ES-I3 (cell line): Measurements from ENCODE around the gene NAT14.
"Not testable (repeated sequence)": the region's sequence is repeated elsewhere in the genome, so short reads cannot be mapped to it uniquely, and the experiment has no call there.

ENCODE experiments used
- H3K36me3 ChIP-seq: 2 replicates; pipeline ENCODE4 v1.6.1; 2013; ENCODE audit warnings: mild to moderate bottlenecking, low read length, control low read depth, moderate library complexity; ENCODE audit not compliant: insufficient read depth
- H3K4me1 ChIP-seq: 2 replicates; pipeline ENCODE4 v1.6.1; 2013; ENCODE audit warnings: mild to moderate bottlenecking, control low read depth, low read length; ENCODE audit not compliant: insufficient read depth
- H3K9ac ChIP-seq: 2 replicates; pipeline ENCODE4 v1.6.1; 2013; ENCODE audit warnings: low read depth, mild to moderate bottlenecking, low read length, moderate library complexity
- H3K9me3 ChIP-seq: 2 replicates; pipeline ENCODE4 v1.6.1; 2013; ENCODE audit warnings: mild to moderate bottlenecking, low read length, moderate library complexity; ENCODE audit not compliant: control insufficient read depth, insufficient read depth

Gene NAT14

GRCh38 chr19:55447421-55448174 lies 37.4 kb upstream of the NAT14 start:
- no peaks in the 10 kb centered on the region for H3K9me3 ChIP-seq
- no peaks in the 10 kb centered on the region for H3K36me3 ChIP-seq
- H3K9ac ChIP-seq = no peak overlapping the region
- H3K4me1 ChIP-seq = no peaks in the 10 kb centered on the region

GRCh38 chr19:55448175-55448490 lies 36.9 kb upstream of the NAT14 start:
- not testable (repeated sequence) for H3K36me3 ChIP-seq, H3K4me1 ChIP-seq, H3K9me3 ChIP-seq, H3K9ac ChIP-seq

DNA sequence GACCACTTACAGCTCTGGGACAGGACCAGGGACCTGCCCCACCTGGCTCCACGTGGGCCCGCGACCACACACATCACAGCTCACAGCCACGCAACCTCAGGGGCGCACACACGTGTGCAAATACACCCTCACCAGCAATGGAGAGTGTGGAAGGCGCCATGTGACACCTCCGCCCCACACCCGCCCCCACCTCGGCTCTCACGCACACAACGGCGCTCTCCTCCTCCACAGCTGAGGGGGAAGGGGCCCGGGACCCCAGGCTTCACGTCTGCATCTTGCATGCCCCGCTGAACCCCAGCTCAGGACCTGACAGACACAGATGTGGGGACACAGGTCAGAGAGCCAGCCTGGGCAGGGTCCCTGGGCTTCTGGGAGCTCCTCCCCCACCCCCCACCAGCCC lies 35.5 kb upstream of the NAT14 start:
- Histone ChIP-seq H3K9me3 (no peaks in the 10 kb centered on the region), H3K36me3 (no peaks in the 10 kb centered on the region), H3K9ac (no peak overlapping the region), H3K4me1 (no peaks in the 10 kb centered on the region)

DNA sequence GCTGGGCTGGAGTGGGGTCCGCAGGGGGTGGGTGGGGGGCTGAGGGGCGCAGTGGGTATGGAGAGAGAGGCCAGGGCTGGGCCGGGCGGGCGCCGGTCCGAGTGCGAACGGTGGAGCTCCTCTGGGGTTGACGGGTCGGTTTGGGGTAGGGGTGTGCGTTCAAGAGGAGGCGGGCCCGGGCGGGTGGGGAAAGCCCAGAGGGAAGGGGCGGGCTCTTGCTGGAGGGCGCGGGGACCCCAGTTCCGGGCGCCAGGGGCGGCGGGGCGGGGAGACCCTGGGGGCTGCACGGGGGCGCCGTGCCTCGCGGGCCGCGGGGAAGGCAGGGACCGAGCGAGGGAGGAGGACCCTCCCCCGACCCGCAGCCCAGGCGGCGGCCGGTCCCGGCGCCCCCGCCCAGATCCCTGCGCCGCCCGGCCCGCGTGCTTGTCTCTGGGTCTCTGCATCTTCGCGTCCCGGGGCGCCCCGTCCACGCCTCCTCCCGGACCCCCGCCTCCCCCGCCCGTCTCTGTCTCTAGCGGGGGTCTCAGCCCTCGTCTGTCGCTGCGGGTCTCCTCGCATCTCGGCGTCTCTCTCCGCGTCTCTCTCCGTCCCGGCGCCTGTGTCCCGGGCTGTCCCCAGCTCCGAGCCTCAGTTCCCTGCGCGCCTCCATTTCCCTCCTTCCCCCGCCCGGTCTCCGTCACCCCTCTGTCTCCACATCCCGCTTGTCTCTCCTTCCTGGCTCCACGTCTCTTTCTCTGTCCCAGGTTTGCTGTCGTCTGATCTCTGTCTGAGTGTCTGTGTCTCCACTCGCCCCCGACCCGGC lies 33.6 kb upstream of the NAT14 start:
- Histone ChIP-seq H3K36me3 (no peaks in the 10 kb centered on the region), H3K9ac (peak overlapping the region; percentile 38; the same call in 1 of the 2 replicates), H3K9me3 (no peaks in the 10 kb centered on the region), H3K4me1 (no peaks in the 10 kb centered on the region)

GRCh38 chr19:55451965-55452748 lies 32.8 kb upstream of the NAT14 start:
- no peaks in the 10 kb centered on the region for H3K9me3 ChIP-seq
- no peaks in the 10 kb centered on the region for H3K4me1 ChIP-seq
- no peaks in the 10 kb centered on the region for H3K36me3 ChIP-seq
- H3K9ac ChIP-seq = peak overlapping the region; percentile 16; the same call in 1 of the 2 replicates

- H3K9ac ChIP-seq = peak overlapping the region; percentile 16; the same call in 1 of the 2 replicates
- no peaks in the 10 kb centered on the region for H3K36me3 ChIP-seq
- H3K9me3 ChIP-seq = no peaks in the 10 kb centered on the region
- H3K4me1 ChIP-seq = no peaks in the 10 kb centered on the region
Observed at GRCh38 chr19:55452749-55453346, 32.1 kb upstream of the NAT14 start.

DNA sequence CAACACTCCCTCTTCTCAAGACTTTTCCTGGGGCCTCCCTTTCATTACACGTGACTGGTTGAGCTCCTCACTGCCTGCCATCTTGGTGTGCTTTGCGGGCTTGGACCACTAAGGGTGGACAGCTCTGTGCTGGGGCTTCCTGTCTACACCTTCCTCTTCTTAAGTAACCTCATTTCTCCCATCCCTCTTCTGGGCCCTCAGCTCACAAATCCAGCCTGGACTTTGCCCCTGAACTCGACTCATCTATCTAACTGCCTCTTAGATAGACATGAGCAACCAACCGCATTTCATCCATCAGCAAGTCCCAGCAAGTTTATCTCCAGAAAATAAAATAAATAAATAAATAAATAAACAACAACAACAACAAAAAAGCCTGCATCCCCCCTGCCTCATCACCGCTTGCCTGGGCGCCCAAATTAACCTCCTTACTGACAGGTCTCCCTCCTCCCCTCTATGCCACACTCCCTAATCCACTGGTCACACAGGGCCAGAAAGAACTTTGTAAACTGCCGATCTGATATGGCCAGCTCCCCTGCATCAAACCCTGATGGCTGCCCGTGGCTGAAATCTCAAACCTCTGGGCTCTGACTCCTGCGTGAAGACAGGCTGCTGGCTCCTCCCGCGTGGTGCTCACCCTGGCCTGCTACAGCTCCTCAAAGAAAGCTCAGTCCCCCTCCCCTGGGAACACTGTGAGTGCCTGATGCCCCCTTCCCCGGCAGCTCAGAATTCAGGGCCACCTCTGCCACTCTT lies 31.3 kb upstream of the NAT14 start:
- H3K36me3 ChIP-seq = no peaks in the 10 kb centered on the region
- no peaks in the 10 kb centered on the region for H3K9me3 ChIP-seq
- H3K9ac ChIP-seq = no peak overlapping the region
- peaks cover 4% of the 10 kb centered on the region; the same call in 1 of the 2 replicates for H3K4me1 ChIP-seq

GRCh38 chr19:55454787-55455243 lies 30.2 kb upstream of the NAT14 start:
- Histone ChIP-seq H3K4me1 (peaks cover 5% of the 10 kb centered on the region), H3K36me3 (no peaks in the 10 kb centered on the region), H3K9me3 (no peaks in the 10 kb centered on the region), H3K9ac (no peak overlapping the region)

DNA sequence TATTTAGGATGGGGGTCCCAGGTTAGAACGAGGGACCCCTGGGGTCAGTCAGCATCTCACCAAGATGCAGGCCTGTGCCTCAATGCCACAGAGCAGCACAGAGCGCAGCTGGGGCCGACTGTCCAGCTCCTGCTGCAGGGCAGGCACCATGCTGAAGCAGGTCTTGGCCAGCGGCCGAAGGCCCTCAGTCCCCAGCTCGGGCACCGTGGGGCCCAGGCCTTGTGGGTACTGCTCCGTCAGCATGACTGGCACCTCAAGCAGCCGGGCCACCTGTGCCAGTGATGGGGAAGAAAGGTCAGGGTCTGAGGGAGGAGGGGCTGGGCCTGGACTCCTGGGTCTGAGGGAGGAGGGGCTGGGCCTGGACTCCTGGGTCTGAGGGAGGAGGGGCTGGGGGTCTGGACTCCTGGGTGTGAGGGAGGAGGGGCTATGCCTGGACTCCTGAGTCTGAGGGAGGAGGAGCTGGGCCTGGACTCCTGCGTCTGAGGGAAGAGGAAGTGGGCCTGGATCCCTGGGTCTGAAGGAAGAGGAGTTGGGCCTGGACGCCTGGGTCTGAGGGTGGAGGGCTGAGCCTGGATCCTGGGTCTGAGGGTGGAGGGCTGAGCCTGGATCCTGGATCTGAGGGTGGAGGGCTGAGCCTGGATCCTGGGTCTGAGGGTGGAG lies 29.3 kb upstream of the NAT14 start:
- Histone ChIP-seq H3K36me3 (no peaks in the 10 kb centered on the region), H3K4me1 (peaks cover 12% of the 10 kb centered on the region), H3K9ac (no peak overlapping the region), H3K9me3 (no peaks in the 10 kb centered on the region)

- Histone ChIP-seq H3K9me3 (no peaks in the 10 kb centered on the region), H3K9ac (no peak overlapping the region), H3K4me1 (peaks cover 12% of the 10 kb centered on the region), H3K36me3 (no peaks in the 10 kb centered on the region)
Observed at GRCh38 chr19:55456347-55456746, 28.6 kb upstream of the NAT14 start.

GRCh38 chr19:55457683-55458457 lies 27.1 kb upstream of the NAT14 start:
- Histone ChIP-seq H3K9ac (no peak overlapping the region), H3K36me3 (no peaks in the 10 kb centered on the region), H3K4me1 (peaks cover 12% of the 10 kb centered on the region), H3K9me3 (no peaks in the 10 kb centered on the region)

GRCh38 chr19:55459551-55459949 lies 25.4 kb upstream of the NAT14 start:
- Histone ChIP-seq H3K36me3 (no peaks in the 10 kb centered on the region), H3K9me3 (no peaks in the 10 kb centered on the region), H3K9ac (no peak overlapping the region), H3K4me1 (peaks cover 12% of the 10 kb centered on the region)
